Calu3 (cell line): ENCODE measurements around the gene TOPBP1. TPM values are rescaled to one million over a fixed set of nuclear protein-coding genes. Genes with fewer than 3 reads are reported as not detected.

Source experiments
- BruUV-seq: library from RNA; stranded (reverse); fragments of 400-500 nt; replicated peaks from 2 replicates; lab custom pipeline; 2021; lab: Mats Ljungman, UMichigan
- CTCF ChIA-PET: fragments of 300-600 bp; sonication (Branson Sonifier 250); formaldehyde crosslinking; loops from one replicate; lab custom pipeline; 2022; ENCODE audit warnings: antibody characterized with exemption; lab: Charles Lee
- DNase-seq: peaks from one replicate; pipeline ENCODE4 v3.0.0; 2022
- H3K27ac Mint-ChIP-seq: one replicate; pipeline ENCODE4 v1.8.0; 2022; ENCODE audit warnings: mixed read lengths; ENCODE audit not compliant: unreplicated experiment
- H3K27me3 Mint-ChIP-seq: one replicate; pipeline ENCODE4 v1.8.0; 2022; ENCODE audit warnings: mixed read lengths; ENCODE audit not compliant: unreplicated experiment
- H3K36me3 Mint-ChIP-seq: one replicate; pipeline ENCODE4 v1.8.0; 2022; ENCODE audit warnings: mild to moderate bottlenecking, moderate library complexity, mixed read lengths; ENCODE audit not compliant: insufficient read depth, unreplicated experiment
- H3K4me1 Mint-ChIP-seq: one replicate; pipeline ENCODE4 v1.8.0; 2022; ENCODE audit warnings: mild to moderate bottlenecking, low read depth, mixed read lengths; ENCODE audit not compliant: unreplicated experiment
- H3K4me3 Mint-ChIP-seq: one replicate; pipeline ENCODE4 v1.8.0; 2022; ENCODE audit warnings: mild to moderate bottlenecking, low read depth, moderate library complexity, mixed read lengths; ENCODE audit not compliant: unreplicated experiment
- H3K9me3 Mint-ChIP-seq: one replicate; pipeline ENCODE4 v1.8.0; 2022; ENCODE audit warnings: low read depth, mixed read lengths; ENCODE audit not compliant: unreplicated experiment
- CTCF ChIP-seq: fragments of 200-600 bp; IDR thresholded peaks from one replicate; pipeline ENCODE4 v1.8.0; 2022; ENCODE audit warnings: antibody characterized with exemption; ENCODE audit not compliant: unreplicated experiment
- intact Hi-C: fragments of 100-400 bp; cut with micrococcal nuclease; formaldehyde crosslinking; loops from one replicate; pipeline ENCODE4 v1.10.0; 2022; ENCODE audit not compliant: unreplicated experiment
- total RNA-seq: library from RNA; stranded (reverse); gene quantifications from 2 replicates; pipeline ENCODE4 v1.2.3, GENCODE V29; 2022

TOPBP1 gene
- total RNA-seq, 1 experiment from 2014 or later, result 94.7 TPM

- CTCF ChIA-PET, result no interaction called here
- BruUV-seq, result no TSS peak
- H3K27ac Mint-ChIP-seq, result no peak overlapping the region
- peaks cover 21% of the 10 kb centered on the region for H3K36me3 Mint-ChIP-seq
- H3K9me3 Mint-ChIP-seq, result no peaks in the 10 kb centered on the region
- TF ChIP-seq CTCF, result no peak
- DNase-seq, result no peak
- intact Hi-C loops, result no loop called here
- H3K4me1 Mint-ChIP-seq, result peaks cover 7% of the 10 kb centered on the region
- no peaks in the 10 kb centered on the region for H3K27me3 Mint-ChIP-seq
- H3K4me3 Mint-ChIP-seq, result no peak overlapping the region
Observed at GRCh38 chr3:133649486-133650068, 12.2 kb downstream of the TOPBP1 start.

GRCh38 chr3:133644768-133645167 lies 17.0 kb downstream of the TOPBP1 start:
- H3K4me1 Mint-ChIP-seq, result peaks cover 7% of the 10 kb centered on the region
- no peak overlapping the region for H3K27ac Mint-ChIP-seq
- DNase-seq, result no peak
- no peak overlapping the region for H3K4me3 Mint-ChIP-seq
- peaks cover 29% of the 10 kb centered on the region for H3K36me3 Mint-ChIP-seq
- CTCF ChIA-PET, result interaction anchor here (0.6 to 0.8 kb wide), 2 partner anchors 71 to 551 kb away, joined by 3 read pairs; partner anchors contain the start of gene CDV3
- no peaks in the 10 kb centered on the region for H3K9me3 Mint-ChIP-seq
- BruUV-seq, result no TSS peak
- intact Hi-C loops, result no loop called here
- no peak for TF ChIP-seq CTCF
- H3K27me3 Mint-ChIP-seq, result no peaks in the 10 kb centered on the region

GRCh38 chr3:133643611-133644010 lies 18.1 kb downstream of the TOPBP1 start:
- CTCF ChIA-PET, result no interaction called here
- H3K27me3 Mint-ChIP-seq, result no peaks in the 10 kb centered on the region
- H3K27ac Mint-ChIP-seq, result no peak overlapping the region

GRCh38 chr3:133641254-133641653 lies 20.5 kb downstream of the TOPBP1 start:
- BruUV-seq, result no TSS peak

More at GRCh38 chr3:133643611-133644010, 18.1 kb downstream of the TOPBP1 start:
- no peak for TF ChIP-seq CTCF
- intact Hi-C loops, result no loop called here
- no peak for DNase-seq
- Mint-ChIP-seq H3K9me3 (no peaks in the 10 kb centered on the region), H3K36me3 (peaks cover 38% of the 10 kb centered on the region), H3K4me1 (peaks cover 7% of the 10 kb centered on the region), H3K4me3 (no peak overlapping the region)
- BruUV-seq, result no TSS peak

More at GRCh38 chr3:133641254-133641653, 20.5 kb downstream of the TOPBP1 start:
- Mint-ChIP-seq H3K4me3 (no peak overlapping the region), H3K9me3 (no peaks in the 10 kb centered on the region), H3K36me3 (peaks cover 39% of the 10 kb centered on the region), H3K27me3 (no peaks in the 10 kb centered on the region), H3K27ac (no peak overlapping the region), H3K4me1 (no peaks in the 10 kb centered on the region)
- CTCF ChIA-PET, result no interaction called here
- no peak for TF ChIP-seq CTCF
- DNase-seq, result no peak
- intact Hi-C loops, result no loop called here
